HL-60 (cell line): ENCODE data around the gene BTBD10.

Experiments used
- GABPA ChIP-seq: IDR thresholded peaks from 2 replicates; pipeline ENCODE4 v1.6.1; 2012; ENCODE audit warnings: low read depth
- TF ChIP-seq, protein P1 (sequence below): IDR thresholded peaks from one replicate; pipeline ENCODE4 v1.5.1; 2011; ENCODE audit warnings: low read length, control low read depth, inconsistent platforms; ENCODE audit not compliant: insufficient read depth

DNA sequence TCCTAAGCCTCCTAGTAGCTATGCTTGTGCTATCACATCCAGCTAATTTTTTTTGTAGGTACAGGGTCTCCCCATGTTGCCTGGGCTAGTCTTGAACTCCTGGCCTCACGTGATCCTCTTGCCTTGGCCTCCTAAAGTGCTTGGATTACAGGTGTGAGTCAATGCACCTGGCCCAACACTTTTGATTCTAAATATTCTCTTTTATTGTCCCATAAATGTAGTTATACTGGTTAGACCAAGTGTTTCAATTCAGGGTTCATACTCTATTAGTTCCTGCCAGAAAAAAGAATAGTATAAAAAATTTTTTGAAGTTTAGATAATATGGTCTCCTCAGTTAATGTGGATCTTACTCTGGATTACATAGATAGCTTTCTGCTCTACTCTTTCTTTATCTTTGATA lies 39.5 kb upstream of the BTBD10 start:
- TF ChIP-seq, protein P1, sequence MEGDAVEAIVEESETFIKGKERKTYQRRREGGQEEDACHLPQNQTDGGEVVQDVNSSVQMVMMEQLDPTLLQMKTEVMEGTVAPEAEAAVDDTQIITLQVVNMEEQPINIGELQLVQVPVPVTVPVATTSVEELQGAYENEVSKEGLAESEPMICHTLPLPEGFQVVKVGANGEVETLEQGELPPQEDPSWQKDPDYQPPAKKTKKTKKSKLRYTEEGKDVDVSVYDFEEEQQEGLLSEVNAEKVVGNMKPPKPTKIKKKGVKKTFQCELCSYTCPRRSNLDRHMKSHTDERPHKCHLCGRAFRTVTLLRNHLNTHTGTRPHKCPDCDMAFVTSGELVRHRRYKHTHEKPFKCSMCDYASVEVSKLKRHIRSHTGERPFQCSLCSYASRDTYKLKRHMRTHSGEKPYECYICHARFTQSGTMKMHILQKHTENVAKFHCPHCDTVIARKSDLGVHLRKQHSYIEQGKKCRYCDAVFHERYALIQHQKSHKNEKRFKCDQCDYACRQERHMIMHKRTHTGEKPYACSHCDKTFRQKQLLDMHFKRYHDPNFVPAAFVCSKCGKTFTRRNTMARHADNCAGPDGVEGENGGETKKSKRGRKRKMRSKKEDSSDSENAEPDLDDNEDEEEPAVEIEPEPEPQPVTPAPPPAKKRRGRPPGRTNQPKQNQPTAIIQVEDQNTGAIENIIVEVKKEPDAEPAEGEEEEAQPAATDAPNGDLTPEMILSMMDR: no peak
- TF ChIP-seq GABPA: no peak
